ENCODE results near the gene TMEM135.

GRCh38 chr11:87081358-87081757 is 43.6 kb downstream of the TMEM135 start:
- TF ChIP-seq CTCF (IDR thresholded peaks at IDR 0.05; ENCODE audit: low read depth, low read length, poor library complexity, severe bottlenecking) (no peak), EZH2phosphoT487 (IDR thresholded peaks at IDR 0.05; ENCODE audit: borderline replicate concordance, low read length) (no peak)
